HepG2 (cell line): ENCODE measurements around the gene DGKB. TPM values are rescaled to one million over a fixed set of nuclear protein-coding genes. Genes with fewer than 3 reads are reported as not detected.

ENCODE experiments used
- ATAC-seq: fragments of 200-7000 bp; cut with Tn5 transposase; 3 replicates; pipeline ENCODE4 v1.9.1; 2020; ENCODE audit warnings: mild to moderate bottlenecking, moderate library complexity
- BruUV-seq: library from RNA; stranded (reverse); fragments of 400-500 nt; replicated peaks from 2 replicates; lab custom pipeline; 2021; lab: Mats Ljungman, UMichigan
- CTCF ChIA-PET: fragments of 300-600 bp; formaldehyde crosslinking; extraction: SDS; loops from one replicate; lab custom pipeline; 2021; ENCODE audit warnings: low total read pairs, inconsistent platforms, low intra/inter-chr PET ratio; lab: Yijun Ruan, JAX
- POLR2A ChIA-PET: fragments of 350-600 bp; sonication (Branson Sonifier 250); formaldehyde crosslinking; loops from one replicate; lab custom pipeline; 2020; ENCODE audit warnings: antibody characterized with exemption, inconsistent platforms; lab: Yijun Ruan, JAX
- DNase-seq: peaks from one replicate; pipeline ENCODE4 v3.0.0-alpha.2; 2015; ENCODE audit warnings: low spot score
- FAIRE-seq: peaks from 3 replicates; lab custom pipeline; 2011; peaks lifted over from hg19 to GRCh38; lab: Jason Lieb, UNC
- H2AFZ ChIP-seq: one replicate; pipeline ENCODE4 v1.6.1; 2011; ENCODE audit warnings: low read length, inconsistent platforms
- H3K27ac ChIP-seq: fragments of 300-600 bp; 3 replicates; pipeline ENCODE4 v1.8.0; 2011; ENCODE audit warnings: mixed run types, mild to moderate bottlenecking, mixed read lengths, low read length, inconsistent platforms; ENCODE audit not compliant: insufficient read depth; ENCODE audit errors: extremely low read length
- H3K27me3 ChIP-seq, 2 experiments: fragments of 200-600 bp in 1 of 2; 2 replicates in 1 of 2; 3 replicates in 1 of 2; pipeline versions ENCODE4 v1.6.0 to v1.8.0; 2011; ENCODE audit warnings: low read length in 2 of 2, mild to moderate bottlenecking in 2 of 2, moderate library complexity in 2 of 2, inconsistent platforms in 1 of 2; ENCODE audit not compliant: insufficient read depth in 2 of 2, control insufficient read depth in 1 of 2
- H3K36me3 ChIP-seq, 2 experiments: fragments of 200-600 bp in 1 of 2; replicated peaks in 1 of 2; 2 replicates in 1 of 2; 3 replicates in 1 of 2; pipeline versions ENCODE4 v1.5.1 to v1.8.0; 2011; ENCODE audit warnings: low read length in 2 of 2, inconsistent platforms in 1 of 2; ENCODE audit not compliant: insufficient read depth in 2 of 2, control insufficient read depth in 1 of 2
- H3K4me1 ChIP-seq: 2 replicates; pipeline ENCODE4 v1.5.1; 2012; ENCODE audit warnings: low read length, inconsistent platforms; ENCODE audit not compliant: insufficient read depth
- H3K4me2 ChIP-seq: 2 replicates; pipeline ENCODE4 v1.6.0; 2011; ENCODE audit warnings: low read depth, low read length, inconsistent platforms
- H3K4me3 ChIP-seq, 3 experiments: fragments of 200-600 bp in 1 of 3; sonication (generic), shearing (Covaris generic) in 1 of 3; replicated peaks in 1 of 3; 2 replicates each; pipeline ENCODE4 v1.5.1; 2011 to 2016; ENCODE audit warnings: low read length in 3 of 3, inconsistent platforms in 2 of 3, low read depth in 2 of 3, mild to moderate bottlenecking in 2 of 3, control low read depth in 1 of 3, mixed read lengths in 1 of 3; ENCODE audit not compliant: insufficient read depth in 1 of 3
- H3K79me2 ChIP-seq: one replicate; pipeline ENCODE4 v1.6.1; 2011; ENCODE audit warnings: low read length, inconsistent platforms; ENCODE audit not compliant: insufficient read depth
- H3K9ac ChIP-seq: 2 replicates; pipeline ENCODE4 v1.6.0; 2011; ENCODE audit warnings: mild to moderate bottlenecking, low read depth, low read length, inconsistent platforms; ENCODE audit not compliant: insufficient read depth
- H3K9me3 ChIP-seq: 2 replicates; pipeline ENCODE4 v1.5.1; 2012; ENCODE audit warnings: mild to moderate bottlenecking, low read length
- H4K20me1 ChIP-seq: 2 replicates; pipeline ENCODE4 v1.6.0; 2011; ENCODE audit warnings: inconsistent platforms, mild to moderate bottlenecking, low read length, moderate library complexity; ENCODE audit not compliant: insufficient read depth
- ARNT ChIP-seq: fragments of 450-650 bp; IDR thresholded peaks from 2 replicates; pipeline ENCODE4 v1.6.1; 2017
- FOXM1 ChIP-seq: sonication (generic); formaldehyde crosslinking; IDR thresholded peaks from 2 replicates; pipeline ENCODE4 v1.5.0; 2020; ENCODE audit warnings: missing genetic modification reagents
- HES4 ChIP-seq: sonication (generic); formaldehyde crosslinking; IDR thresholded peaks from 2 replicates; pipeline ENCODE4 v1.9.0; 2021; ENCODE audit warnings: mild to moderate bottlenecking, missing genetic modification reagents, borderline replicate concordance
- MYNN ChIP-seq: sonication (generic); formaldehyde crosslinking; IDR thresholded peaks from 2 replicates; pipeline ENCODE4 v1.4.0; 2020; ENCODE audit warnings: mild to moderate bottlenecking, low read depth, missing genetic modification reagents
- NFE2L1 ChIP-seq: sonication (generic); formaldehyde crosslinking; IDR thresholded peaks from 2 replicates; pipeline ENCODE4 v1.4.0; 2020; ENCODE audit warnings: missing genetic modification reagents, mild to moderate bottlenecking, borderline replicate concordance
- SMARCE1 ChIP-seq: fragments of 450-650 bp; IDR thresholded peaks from 2 replicates; pipeline ENCODE4 v1.6.1; 2017; ENCODE audit warnings: borderline replicate concordance
- ZBTB42 ChIP-seq: sonication (generic); formaldehyde crosslinking; IDR thresholded peaks from 2 replicates; pipeline ENCODE4 v1.5.0; 2020; ENCODE audit warnings: mild to moderate bottlenecking, missing genetic modification reagents
- ZNF260 ChIP-seq: sonication (generic); formaldehyde crosslinking; IDR thresholded peaks from 2 replicates; pipeline ENCODE4 v1.4.0; 2020; ENCODE audit warnings: missing genetic modification reagents, low read depth, mild to moderate bottlenecking, borderline replicate concordance
- ZNF329 ChIP-seq: sonication (generic); formaldehyde crosslinking; IDR thresholded peaks from 2 replicates; pipeline ENCODE4 v1.9.0; 2021; ENCODE audit warnings: low read depth, mild to moderate bottlenecking, missing genetic modification reagents
- ZNF337 ChIP-seq: sonication (generic); formaldehyde crosslinking; IDR thresholded peaks from 2 replicates; pipeline ENCODE4 v1.5.1; 2020; ENCODE audit warnings: missing genetic modification reagents, low read depth, mild to moderate bottlenecking, borderline replicate concordance
- ZNF446 ChIP-seq: sonication (generic); formaldehyde crosslinking; IDR thresholded peaks from 2 replicates; pipeline ENCODE4 v1.5.0; 2020; ENCODE audit warnings: mild to moderate bottlenecking, missing genetic modification reagents
- ZNF451 ChIP-seq: sonication (generic); formaldehyde crosslinking; IDR thresholded peaks from 2 replicates; pipeline ENCODE4 v1.5.0; 2020; ENCODE audit warnings: mild to moderate bottlenecking, missing genetic modification reagents
- ZNF530 ChIP-seq: sonication (generic); formaldehyde crosslinking; IDR thresholded peaks from 2 replicates; pipeline ENCODE4 v1.5.0; 2020; ENCODE audit warnings: low read depth, mild to moderate bottlenecking, missing genetic modification reagents
- ZNF792 ChIP-seq: IDR thresholded peaks from 2 replicates; pipeline ENCODE4 v1.6.1; 2016
- ZNF839 ChIP-seq: sonication (generic); formaldehyde crosslinking; IDR thresholded peaks from 2 replicates; pipeline ENCODE4 v1.4.0; 2020; ENCODE audit warnings: missing genetic modification reagents, mild to moderate bottlenecking, borderline replicate concordance
- ZNF841 ChIP-seq: sonication (generic); formaldehyde crosslinking; IDR thresholded peaks from 2 replicates; pipeline ENCODE4 v1.8.1; 2023; ENCODE audit warnings: missing genetic modification reagents, borderline replicate concordance
- ZSCAN5A ChIP-seq: sonication (generic); formaldehyde crosslinking; IDR thresholded peaks from 2 replicates; pipeline ENCODE4 v1.8.0; 2022; ENCODE audit warnings: mild to moderate bottlenecking, missing genetic modification reagents, borderline replicate concordance
- WGBS: methylation state at CpG from one replicate; pipeline ENCODE4 v1.1.6; 2017; ENCODE audit warnings: low lambda C conversion rate; 5-methylcytosine and 5-hydroxymethylcytosine counted together
- in situ Hi-C: cut with HindIII; loops from 2 replicates; pipeline ENCODE4 v1.10.0; 2017; ENCODE audit warnings: low pct_unique_long_range_greater_than_20kb; ENCODE audit not compliant: extremely low pct_ligation_motif_present
- intact Hi-C: fragments of 100-400 bp; cut with micrococcal nuclease; formaldehyde crosslinking; loops from one replicate; pipeline ENCODE4 v1.10.0; 2022; ENCODE audit not compliant: unreplicated experiment
- polyA plus RNA-seq, 8 experiments: library from polyadenylated mRNA; depleted of rRNA in 3 of 8; stranded (reverse) in 7 of 8; unstranded in 1 of 8; fragments of >200 nt; fragmentation: Illumina TruSeq in 4 of 8; extraction: Trizol in 4 of 8; gene quantifications; 2 replicates each; pipeline versions ENCODE4 v1.2.1 to v1.2.3, GENCODE V29; 2011 to 2016; ENCODE audit warnings: low read depth in 4 of 8, missing spikeins in 1 of 8, mixed read lengths in 1 of 8; ENCODE audit not compliant: insufficient read depth in 1 of 8
- total RNA-seq, 5 experiments: library from RNA; depleted of rRNA; stranded (reverse); fragments of >200 nt; fragmentation: Illumina TruSeq; extraction: Trizol; gene quantifications; 2 replicates each; pipeline ENCODE4 v1.2.3, GENCODE V29; 2016; ENCODE audit warnings: low read depth in 1 of 5
- TF ChIP-seq, protein P1 (sequence below): sonication (generic); formaldehyde crosslinking; IDR thresholded peaks from 2 replicates; pipeline ENCODE4 v1.8.0; 2022; ENCODE audit warnings: missing genetic modification reagents, mild to moderate bottlenecking, moderate library complexity, borderline replicate concordance

DGKB gene
- total and polyA plus RNA-seq, 2 of the 13 experiments (the other 11 are each of a cell fraction or from before 2014, with no cell fraction given): not detected

GRCh38 chr7:14841869-14842268 lies 60.7 kb downstream of the DGKB start:
- ChIA-PET CTCF (no interaction called here), POLR2A (no interaction called here)
- WGBS: 0% methylated on average over 1 of the region's 1 CpG
- intact Hi-C loops: no loop called here
- DNase-seq (no peak), ATAC-seq (no peak), FAIRE-seq (no peak)
- no peaks in the 10 kb centered on the region for H3K27me3 ChIP-seq
- no peak overlapping the region for H3K27ac ChIP-seq
- no peak overlapping the region for H3K4me3 ChIP-seq
- H3K4me2 ChIP-seq: no peak overlapping the region
- no peak overlapping the region for H2AFZ ChIP-seq
- in situ Hi-C loops: no loop called here
- no peaks in the 10 kb centered on the region for H3K79me2 ChIP-seq
- no peak overlapping the region for H3K9ac ChIP-seq
- H3K4me1 ChIP-seq: no peaks in the 10 kb centered on the region
- no peaks in the 10 kb centered on the region for H3K36me3 ChIP-seq
- H4K20me1 ChIP-seq: no peaks in the 10 kb centered on the region
- H3K9me3 ChIP-seq: peaks cover 28% of the 10 kb centered on the region
- BruUV-seq: no TSS peak
- TF ChIP-seq ZSCAN5A (CRISPR knock-in tag) (no peak), ZNF530 (CRISPR knock-in tag) (no peak), MYNN (no peak), ARNT (no peak), ZNF446 (CRISPR knock-in tag) (no peak), HES4 (CRISPR knock-in tag) (no peak), FOXM1 (CRISPR knock-in tag) (no peak), ZNF841 (CRISPR knock-in tag) (no peak), ZNF451 (no peak), SMARCE1 (no peak), NFE2L1 (CRISPR knock-in tag) (no peak), ZNF260 (CRISPR knock-in tag) (no peak), ZBTB42 (CRISPR knock-in tag) (no peak), ZNF839 (CRISPR knock-in tag) (no peak), ZNF792 (CRISPR knock-in tag) (no peak), ZNF329 (CRISPR knock-in tag) (no peak), ZNF337 (no peak)
- TF ChIP-seq, protein P1, sequence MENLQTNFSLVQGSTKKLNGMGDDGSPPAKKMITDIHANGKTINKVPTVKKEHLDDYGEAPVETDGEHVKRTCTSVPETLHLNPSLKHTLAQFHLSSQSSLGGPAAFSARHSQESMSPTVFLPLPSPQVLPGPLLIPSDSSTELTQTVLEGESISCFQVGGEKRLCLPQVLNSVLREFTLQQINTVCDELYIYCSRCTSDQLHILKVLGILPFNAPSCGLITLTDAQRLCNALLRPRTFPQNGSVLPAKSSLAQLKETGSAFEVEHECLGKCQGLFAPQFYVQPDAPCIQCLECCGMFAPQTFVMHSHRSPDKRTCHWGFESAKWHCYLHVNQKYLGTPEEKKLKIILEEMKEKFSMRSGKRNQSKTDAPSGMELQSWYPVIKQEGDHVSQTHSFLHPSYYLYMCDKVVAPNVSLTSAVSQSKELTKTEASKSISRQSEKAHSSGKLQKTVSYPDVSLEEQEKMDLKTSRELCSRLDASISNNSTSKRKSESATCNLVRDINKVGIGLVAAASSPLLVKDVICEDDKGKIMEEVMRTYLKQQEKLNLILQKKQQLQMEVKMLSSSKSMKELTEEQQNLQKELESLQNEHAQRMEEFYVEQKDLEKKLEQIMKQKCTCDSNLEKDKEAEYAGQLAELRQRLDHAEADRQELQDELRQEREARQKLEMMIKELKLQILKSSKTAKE: no peak
